GM21423 (cell line): Measurements from ENCODE around the gene MYCN.
"Not testable (repeated sequence)": the region's sequence is repeated elsewhere in the genome, so short reads cannot be mapped to it uniquely, and the experiment has no call there.

Experiments
- ATAC-seq: cut with Tn5 transposase; IDR thresholded peaks from one replicate; pipeline ENCODE4 v1.9.1; 2021; ENCODE audit warnings: mild to moderate bottlenecking, moderate library complexity; ENCODE audit not compliant: unreplicated experiment

Gene MYCN

GRCh38 chr2:15956751-15957736, 16.7 kb downstream of the MYCN start:
- ATAC-seq: no peak

DNA sequence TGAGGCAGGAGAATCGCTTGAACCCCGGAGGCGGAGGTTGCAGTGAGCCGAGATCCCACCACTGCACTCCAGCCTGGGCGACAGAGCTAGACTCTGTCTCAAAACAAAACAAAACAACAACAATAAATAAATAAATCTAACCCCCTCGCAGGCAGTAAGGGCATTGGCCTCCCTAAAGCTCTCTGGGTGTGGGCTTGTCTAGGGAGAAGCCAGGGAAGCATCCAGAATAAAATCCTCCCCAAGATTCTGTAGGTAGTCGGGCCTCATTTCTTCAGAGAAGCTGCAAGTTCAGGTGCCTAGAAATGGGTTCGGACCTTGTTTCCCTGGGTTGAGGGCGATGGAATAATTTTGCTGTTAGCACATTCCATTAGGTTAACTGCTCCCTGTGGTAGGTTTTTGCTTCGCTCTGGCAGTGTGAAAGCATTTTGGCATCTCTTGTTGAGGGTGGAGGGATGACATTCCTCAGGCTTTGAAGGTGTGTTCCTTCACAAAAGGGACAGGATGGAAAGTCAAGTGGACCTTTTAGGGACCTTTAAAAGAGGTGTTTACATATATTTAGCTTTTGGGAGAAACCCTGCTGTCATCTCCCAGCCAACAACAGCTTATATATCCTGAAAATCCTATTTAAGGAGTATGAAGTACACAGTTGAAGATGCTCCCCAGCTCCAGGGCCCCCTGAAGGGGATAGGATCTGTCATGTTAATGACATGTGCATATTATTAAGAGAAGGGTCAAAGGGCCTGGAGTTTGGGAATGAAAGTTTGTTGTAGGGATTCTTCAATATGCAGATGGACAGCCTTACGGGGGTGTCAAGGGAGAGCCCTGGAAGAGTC, 17.7 kb downstream of the MYCN start:
- no peak for ATAC-seq

DNA sequence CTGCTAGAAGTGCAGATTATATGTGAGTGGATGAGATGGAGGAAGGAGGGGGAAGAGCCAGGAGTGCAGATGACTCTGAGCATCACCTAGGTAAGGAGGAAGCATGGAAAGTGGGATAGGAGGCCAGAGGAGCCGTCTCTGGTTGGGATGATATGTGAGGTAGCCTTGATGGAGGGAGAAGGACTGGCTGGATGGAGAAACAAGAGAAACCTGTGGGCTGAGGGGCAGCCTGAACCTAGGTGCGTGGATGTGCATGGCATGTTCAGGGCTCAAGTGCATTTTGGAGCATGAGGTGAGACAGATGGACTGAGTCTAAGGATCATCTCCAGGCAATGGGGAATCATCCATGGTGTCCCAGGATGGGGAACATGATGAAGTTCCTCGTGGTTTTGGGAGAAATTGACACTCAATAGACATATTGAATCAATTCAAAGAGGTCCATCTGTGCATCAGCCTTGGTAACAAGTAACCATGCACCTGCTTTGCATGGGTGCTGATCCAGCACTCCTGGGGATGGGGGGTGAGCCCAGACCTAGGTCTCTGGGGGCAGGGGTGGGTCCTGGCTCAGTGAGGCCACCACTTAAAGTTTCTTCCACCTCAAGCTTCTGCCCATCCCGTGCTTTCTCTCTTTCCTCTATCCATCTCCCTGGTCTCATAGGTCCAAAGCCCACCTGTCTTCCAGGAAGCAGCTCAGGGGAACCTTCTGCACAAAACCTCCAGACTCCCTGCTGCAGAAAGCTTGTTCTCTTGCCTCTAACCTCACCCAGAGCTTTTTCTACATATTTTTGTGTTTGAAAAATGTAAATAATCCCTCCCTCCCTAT, 19.2 kb downstream of the MYCN start:
- ATAC-seq: no peak

DNA sequence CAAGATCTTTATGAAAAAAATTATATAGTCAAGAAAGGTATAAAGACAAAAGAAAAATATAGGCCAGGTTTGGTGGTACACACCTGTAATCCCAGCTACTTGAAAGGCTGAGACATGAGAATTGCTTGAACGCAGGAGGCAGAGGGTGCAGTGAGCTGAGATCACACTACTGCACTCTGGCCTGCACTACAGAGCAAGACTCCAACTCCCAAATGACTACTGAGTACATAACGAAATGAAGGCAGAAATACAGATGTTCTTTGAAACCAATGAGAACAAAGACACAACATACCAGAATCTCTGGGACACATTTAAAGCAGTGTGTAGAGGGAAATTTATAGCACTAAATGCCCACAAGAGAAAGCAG, 19.8 kb downstream of the MYCN start:
- ATAC-seq: not testable (repeated sequence)

- ATAC-seq: not testable (repeated sequence)
These were observed 23.0 kb downstream of the MYCN start for GRCh38 chr2:15963109-15963976.

DNA sequence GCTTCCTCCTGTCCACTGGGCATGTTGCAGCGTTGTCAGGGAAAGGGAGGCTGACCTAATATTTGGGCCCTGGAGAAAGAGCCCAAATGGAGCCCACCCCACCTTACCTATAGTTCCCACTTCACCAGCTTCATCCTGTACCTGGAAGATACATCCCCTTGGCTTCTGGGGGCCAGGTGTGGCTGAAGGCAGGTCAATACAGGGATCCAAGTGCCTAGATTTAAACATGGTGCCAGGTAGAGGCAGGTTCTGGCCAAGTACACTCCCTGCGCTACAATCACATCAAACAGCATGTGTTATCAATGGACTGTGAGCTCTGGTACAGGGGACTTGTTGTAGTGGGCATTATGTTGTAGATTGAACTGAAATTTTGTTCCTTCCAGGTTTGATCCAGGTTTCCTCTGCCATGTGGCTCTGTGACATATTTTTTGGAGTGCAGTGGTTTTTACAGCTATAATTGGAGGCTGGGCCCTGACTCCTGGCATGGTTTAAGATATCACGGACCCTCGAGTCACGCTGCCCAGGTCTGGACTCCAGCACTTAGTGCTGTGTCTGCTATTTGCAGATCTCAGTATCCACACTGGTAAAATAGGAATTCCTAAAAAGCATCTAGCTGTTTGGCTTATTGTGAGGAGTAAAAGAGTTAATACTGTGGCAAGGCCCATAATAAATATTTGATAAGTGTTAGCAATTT, 23.8 kb downstream of the MYCN start:
- no peak for ATAC-seq

DNA sequence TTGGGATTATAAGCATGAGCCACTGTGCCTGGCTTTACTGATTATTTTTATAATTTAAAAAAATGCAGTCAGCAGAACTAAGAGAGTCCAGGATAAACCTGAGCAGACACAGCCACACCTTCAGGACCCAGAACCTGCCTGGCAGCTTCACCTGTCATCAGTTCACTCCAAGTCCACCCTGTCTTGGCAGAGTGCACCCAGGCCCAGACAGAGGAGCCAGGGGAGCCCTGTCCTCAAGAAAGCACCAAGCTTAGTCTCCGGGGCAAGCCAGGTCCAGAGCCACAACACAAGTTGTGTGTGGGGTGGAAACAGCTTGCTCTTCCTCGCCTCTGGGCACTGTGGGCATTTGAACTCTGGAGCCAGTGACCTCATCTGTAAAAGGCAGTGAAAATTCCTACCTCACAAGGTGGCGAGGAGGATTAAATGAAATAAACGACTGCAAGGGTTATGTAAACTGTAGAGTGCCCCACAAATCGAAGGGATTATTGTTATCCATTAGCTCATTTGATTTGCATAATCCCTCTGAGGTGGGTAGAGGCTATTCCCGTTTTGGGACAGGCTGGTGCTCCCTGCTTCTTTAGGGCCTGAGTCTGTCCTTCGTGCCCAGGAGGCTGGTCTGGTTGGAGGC, 24.7 kb downstream of the MYCN start:
- ATAC-seq: no peak

GRCh38 chr2:15965564-15966019, 25.2 kb downstream of the MYCN start:
- ATAC-seq: no peak

- ATAC-seq: no peak
These were observed 27.3 kb downstream of the MYCN start for GRCh38 chr2:15967415-15968279.

GRCh38 chr2:15968280-15969178, 28.2 kb downstream of the MYCN start:
- no peak for ATAC-seq

GRCh38 chr2:15969214-15969613, 28.9 kb downstream of the MYCN start:
- ATAC-seq: no peak

DNA sequence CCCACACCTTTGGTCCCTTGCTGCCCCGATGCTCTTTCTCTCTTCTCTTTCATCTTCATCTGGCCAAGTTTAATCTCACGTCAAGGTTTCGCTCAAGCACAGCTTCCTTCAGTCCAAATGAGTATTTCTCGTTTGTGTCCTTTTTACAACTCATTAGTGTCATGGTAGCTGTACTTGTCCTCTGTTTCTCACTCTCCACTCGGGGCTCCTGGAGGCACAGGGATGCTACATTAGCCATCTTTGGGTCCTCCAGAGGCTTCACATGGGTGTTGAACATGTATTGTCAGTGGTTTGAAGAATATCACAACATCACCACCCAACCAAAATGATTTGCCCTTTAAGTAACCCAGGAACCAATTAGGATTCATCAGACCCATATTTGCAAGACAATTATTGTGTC, 30.4 kb downstream of the MYCN start:
- ATAC-seq: no peak

GRCh38 chr2:15971351-15971750, 31.0 kb downstream of the MYCN start:
- ATAC-seq: no peak

- no peak for ATAC-seq
These were observed 31.6 kb downstream of the MYCN start for GRCh38 chr2:15971831-15972522.

GRCh38 chr2:15973481-15974401, 33.4 kb downstream of the MYCN start:
- ATAC-seq: peak; percentile 43
